Inflammatory macrophage (primary cell): Measurements from ENCODE around the gene ACSM3.

Source experiments
- DNase-seq, 2 donors: peaks; one replicate each; pipeline ENCODE4 v3.0.0-alpha.2; 2020 to 2022

ACSM3 gene

DNA sequence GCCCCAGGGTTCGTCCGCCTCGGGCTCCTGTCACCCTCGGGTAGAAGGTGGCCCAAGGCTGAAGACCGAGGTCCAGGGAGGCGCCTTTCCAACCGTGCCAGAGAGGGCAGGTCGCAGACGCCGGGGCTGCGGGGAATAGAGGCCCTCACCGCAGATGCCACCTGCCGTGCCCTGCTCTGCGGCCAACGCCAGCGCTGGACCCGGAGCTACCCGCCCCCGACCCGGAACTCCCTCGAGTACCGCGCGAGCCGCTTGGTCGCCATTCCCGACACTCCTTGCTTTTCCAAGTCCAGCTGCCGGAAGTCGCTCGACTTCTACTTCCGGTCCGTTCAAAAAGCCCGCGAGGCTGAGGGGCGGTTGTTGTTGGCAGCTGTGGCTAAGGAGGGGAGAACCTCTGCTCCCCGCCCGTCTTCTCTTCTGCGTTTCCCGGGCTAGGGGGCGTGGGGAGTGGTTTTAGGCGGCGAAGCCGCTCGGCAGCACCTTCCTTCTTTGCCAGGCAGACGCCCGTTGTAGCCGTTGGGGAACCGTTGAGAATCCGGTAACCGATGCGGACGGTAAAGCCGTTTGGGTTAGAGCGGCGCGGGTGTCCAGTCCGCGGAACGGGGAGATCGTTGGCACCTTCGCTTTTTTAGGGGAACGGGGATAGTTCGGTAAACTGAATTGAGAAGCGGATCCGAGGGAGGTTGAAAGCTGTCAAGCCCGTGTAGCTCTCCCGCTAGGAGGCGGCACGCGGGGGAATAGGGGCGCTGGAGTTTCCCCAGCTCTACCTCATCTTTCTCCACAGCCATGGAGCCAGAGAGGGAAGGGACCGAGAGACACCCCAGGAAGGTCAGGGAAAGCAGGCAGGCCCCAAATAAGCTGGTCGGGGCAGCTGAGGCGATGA, 42.6 kb downstream of the ACSM3 start, which contains the start of the genes ERI2 and REXO5:
Gene ERI2 (minus strand): TSS at position 305 of the 883 bp plus-strand sequence. CDS start 42 bp downstream, at position 263.
Gene REXO5 (plus strand): TSS at position 360 of the 883 bp plus-strand sequence. CDS start 427 bp downstream, at position 787.
- peak; percentile 90 to 94 for DNase-seq

DNA sequence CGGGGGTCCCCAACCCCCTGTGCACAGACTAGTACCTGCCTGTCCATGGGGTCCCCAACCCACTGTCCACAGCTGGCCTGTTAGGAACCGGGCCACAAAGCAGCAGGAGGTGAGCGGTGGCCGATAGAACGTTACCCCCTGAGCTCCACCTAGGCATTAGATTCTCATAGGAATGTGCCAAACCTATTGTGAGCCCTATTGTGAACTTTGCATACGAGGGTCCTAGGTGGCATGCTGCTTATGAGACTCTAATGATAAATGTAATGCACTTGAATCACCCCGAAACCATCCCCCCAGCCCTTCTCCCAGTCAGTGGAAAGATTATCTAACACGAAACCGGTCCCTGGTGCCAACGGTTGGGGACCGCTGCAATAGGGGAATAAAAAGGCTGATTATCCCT, 44.0 kb downstream of the ACSM3 start:
- no peak for DNase-seq

DNA sequence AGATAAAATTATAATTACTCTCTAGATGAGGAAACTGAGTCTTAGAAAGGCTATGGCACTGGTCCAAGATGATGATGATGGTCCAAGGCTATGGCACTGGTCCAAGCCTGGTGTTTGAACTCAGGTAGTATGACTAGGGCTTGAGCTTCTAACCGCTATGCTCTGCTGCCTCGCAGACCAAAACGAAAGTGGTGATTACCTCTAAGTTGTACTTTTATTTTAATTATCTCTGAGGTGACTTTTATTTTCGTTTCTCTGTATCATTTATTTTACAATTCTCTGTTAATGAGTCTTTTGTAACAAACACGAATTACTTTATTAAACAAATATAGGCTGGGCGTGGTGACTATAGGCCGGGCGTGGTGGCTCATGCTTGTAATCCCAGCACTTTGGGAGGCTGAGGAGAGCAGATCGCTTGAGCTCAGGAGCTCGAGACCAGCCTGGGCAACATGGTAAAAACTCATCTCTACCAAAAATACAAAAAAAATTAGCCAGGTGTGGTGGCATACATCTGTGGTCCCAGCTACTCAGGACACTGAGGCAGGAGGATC, 48.1 kb downstream of the ACSM3 start:
- DNase-seq: no peak

DNA sequence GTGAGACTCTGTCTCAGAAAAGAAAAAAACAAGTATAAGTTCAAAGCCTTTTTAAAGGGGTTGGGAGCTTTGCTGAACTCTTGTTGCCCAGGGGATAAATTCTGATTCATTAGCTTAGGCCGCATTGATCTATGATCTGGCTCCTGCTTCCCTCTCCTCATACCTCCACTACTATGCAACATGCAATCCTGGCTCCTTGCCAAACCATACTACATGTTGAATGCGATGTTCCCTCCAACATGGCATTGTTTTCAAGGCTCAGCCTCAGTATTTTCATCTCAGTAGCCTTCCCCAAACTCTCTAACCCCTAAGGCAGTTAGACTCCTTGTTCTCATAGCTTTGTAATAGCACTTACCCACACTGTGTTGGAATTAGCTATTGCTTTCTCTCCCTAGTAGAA, 48.7 kb downstream of the ACSM3 start:
- no peak for DNase-seq

DNA sequence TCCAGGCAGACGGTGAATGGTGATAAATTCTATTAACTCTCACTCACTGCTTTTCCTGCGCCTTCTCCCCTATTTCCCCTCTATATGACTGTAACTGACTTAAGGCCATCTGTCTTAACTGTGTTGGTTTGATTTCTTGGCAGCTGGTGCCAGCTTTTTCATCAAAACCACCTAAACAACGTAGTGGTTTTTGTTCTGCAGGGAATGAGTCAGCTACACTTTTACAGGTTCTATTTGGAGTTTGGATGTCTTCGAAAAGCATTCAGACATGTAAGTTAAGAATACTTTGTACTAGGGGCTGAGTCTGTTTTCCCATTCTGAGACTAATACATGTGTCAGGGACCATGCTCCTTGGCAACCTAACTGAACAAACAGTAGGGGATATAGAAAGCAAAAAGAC, 51.0 kb downstream of the ACSM3 start:
- DNase-seq: no peak

DNA sequence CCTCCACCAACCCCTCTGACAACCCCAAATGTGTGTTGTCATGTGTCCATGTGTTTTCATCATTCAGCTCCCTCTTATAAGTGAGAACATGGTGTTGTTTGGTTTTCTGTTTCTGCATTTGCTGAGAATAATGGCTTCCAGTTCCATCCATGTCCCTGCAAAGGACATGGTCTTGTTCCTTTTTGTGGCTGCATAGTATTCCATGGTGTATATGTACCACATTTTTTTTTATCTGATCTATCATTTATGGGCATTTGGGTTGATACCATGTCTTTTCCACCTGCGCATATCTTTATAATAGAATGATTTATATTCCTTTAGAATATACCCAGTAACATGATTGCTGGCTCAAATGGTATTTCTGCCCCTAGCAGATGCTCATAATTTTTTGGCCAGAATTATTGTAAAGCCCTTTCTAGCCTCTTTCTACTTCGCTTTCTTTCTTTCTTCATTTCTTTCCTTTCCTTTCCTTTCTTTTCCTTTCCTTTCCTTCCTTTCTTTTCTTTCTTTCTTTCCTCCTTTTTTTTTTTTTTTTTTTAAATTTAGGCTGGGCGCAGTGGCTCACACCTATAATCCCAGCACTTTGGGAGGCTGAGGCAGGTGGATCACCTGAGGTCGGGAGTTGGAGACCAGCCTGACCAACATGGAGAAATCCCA, 55.2 kb downstream of the ACSM3 start:
- no peak for DNase-seq

DNA sequence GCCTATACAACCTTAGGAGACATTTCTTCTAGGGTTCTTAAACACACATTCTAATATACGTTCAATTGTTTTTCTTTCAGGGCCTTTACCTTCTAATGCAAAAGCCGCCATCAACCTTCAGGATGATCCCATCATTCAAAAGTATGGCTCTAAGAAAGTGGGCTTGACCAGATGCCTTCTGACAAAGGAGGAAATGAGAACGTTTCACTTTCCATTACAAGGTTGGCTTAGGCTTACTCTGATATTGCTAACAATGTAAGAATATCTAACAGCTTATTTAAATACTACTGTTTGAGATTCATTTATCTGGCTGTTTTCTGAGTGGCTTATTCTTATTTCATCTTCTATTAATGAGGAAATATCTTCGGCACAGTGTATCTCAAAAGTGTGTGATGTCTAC, 57.9 kb downstream of the ACSM3 start:
- DNase-seq: no peak

DNA sequence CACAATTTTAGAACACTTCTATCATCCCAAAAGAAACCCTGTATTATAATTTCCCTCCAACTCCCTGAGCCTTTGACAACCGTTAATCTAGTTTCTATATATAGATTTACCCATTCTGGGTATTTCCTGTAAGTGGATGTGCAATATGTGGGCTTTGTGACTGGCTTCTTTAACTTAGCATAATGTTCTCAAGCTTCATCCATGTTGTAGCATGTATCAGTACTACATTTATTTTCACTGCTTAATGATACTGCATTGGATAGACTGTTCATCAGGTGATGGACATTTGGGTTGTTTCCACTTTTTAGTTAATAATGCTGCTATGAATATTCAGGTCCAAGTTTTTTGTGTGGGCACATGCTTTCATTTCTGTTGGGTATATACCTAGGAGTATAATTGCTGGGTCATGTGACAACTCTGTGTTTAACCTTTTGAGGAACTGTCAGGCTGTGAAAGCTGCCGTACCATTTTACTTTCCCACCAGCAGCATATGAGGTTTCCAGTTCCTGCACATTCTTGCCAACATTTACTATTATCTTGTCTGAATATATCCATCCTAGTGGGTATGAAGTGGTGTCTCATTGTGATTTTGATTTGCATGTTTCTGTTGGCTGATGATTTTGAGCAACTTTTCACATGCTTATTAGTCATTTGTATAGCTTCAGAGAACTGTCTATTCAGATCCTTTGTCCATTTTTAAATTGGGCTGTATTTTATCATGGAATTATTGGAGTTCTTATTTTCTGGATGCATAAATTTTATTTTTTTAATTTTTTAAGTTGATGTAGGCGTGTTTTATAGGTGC, 58.9 kb downstream of the ACSM3 start:
- peak; percentile 24 to 29 for DNase-seq

DNA sequence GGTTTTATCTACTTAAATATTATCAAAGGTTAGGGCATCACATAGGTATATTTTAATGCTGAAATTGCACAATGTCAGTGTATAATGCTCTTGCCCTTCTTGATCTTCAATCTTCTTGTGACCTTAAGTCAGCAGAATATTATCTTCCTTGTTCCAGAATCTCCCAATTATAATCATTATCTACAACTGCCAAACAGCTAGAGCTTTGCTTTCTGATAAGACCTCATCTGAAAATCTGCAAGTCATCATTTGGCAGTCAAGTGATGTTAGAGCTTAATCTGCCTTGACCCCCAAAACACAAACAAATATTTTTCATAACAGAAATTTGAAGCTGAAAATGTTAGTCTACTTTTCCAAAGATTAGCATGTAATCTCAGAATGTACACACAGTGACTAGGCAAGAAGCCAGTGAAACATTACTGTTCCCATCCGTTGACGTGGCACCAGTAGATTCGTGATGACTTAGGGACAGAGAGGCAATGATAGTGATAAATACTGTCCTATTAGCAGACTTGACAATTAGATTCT, 62.3 kb downstream of the ACSM3 start:
- no peak for DNase-seq

DNA sequence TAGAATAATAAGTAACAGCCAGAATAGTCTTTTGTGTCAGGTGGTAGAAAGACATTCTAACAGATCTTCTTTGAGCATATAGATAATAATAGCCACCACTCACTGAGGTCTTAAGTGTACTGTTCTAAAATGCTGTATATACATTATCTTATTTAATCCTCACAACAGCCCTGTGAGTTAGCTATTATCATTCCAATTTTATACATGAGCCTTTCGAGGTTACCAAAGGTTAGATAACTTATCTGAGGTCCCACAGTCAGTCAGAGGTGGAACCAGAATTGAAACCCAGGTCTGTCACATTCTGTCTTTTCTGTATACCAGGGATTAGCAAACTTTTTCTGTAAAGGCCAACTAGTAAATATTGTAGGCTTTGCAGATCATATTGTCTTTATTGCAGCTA, 65.7 kb downstream of the ACSM3 start:
- DNase-seq: no peak

DNA sequence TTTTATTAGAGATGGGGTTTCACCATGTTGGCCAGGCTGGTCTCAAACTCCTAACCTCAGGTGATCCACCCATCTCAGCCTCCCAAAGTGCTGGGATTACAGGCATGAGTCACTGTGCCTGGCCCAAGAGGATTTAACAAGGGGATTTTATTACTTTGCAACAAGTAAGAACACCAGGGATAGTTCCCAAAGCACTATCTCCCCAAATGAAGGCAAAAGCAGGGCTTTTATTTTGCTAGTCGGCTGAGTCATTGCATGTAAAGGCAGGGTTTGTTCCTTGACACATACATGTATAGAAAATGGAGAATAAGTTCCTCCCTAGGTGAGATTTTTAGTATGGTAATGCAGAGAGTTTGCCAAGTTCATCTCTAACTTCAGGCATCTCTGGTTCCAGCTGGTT, 66.6 kb downstream of the ACSM3 start:
- no peak for DNase-seq

DNA sequence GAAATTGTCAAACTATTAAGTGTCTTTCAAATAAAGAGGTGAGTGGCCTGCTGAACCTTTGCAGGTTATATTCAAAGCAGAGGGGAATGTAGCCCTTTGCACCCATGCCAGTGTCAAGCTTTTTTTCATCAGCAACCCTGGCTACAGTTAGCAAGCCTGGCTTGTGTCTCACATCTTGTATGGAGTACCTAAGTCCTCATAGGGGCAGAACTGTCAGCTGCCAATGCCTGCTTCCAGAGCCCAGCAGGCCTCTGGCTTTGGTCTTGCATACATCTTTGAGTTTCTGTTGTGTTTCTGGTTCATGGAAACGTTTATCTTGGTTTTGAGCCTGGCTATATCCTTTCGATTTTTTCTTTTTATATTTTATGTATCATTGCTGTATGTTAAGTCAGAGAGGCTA, 69.3 kb downstream of the ACSM3 start:
- DNase-seq: no peak

DNA sequence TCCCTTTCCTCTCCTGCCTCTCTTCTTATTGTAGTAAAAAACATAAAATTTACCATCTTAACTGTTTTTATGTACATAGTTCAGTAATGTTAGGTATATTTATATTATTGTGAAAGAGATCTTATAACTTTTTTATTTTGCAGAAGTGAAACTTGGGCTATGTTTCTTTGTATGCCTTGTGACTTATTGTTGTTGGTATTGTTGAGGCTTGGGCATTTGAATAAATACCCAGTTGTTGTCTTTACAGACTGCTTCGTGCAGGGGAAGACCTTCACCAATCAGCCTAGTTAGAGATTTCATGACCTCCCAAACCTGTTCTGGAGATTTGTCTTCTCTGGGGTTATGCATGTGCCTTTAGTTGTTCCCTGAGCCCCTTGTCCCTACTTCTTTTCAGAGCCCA, 74.4 kb downstream of the ACSM3 start:
- DNase-seq: peak in 1 of 2 donors; percentile 43

DNA sequence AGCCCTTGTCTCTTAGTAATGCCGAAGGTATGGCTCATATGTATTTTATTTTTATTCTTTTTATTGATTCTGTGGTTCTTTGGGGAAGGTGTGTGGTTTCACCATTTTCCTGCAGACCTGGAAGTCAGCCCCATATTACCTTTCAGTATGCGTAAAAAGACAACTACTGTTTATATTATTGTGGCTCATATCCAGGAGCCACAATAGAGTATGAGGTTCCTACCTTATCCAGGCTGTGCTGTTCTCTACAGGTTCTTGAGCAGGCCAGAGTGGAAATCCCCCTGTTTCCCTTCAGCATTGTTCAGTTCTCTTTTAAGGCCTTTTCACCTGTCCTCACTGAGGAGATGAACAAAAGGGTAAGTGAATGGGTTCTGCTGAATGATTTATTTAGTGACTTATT, 75.7 kb downstream of the ACSM3 start:
- DNase-seq: no peak

DNA sequence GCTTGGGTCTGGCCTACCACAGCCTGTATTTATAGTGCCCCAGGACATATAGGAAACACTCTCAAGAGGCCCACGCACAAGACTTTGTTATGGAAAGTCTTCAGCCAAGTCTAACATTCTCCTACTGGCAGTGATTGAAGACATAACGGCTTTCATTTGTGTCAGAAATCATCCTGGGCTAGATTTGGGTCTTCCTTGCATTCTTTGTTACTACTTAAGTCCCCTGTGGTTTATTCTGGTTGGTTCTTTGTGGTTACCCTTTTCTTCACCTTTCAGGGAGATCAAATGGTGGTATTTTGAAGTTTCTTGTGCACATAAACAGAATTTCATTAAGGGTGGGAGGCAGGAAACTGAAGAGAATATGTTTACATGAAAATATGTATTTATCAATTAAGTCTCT, 80.2 kb downstream of the ACSM3 start:
- no peak for DNase-seq

DNA sequence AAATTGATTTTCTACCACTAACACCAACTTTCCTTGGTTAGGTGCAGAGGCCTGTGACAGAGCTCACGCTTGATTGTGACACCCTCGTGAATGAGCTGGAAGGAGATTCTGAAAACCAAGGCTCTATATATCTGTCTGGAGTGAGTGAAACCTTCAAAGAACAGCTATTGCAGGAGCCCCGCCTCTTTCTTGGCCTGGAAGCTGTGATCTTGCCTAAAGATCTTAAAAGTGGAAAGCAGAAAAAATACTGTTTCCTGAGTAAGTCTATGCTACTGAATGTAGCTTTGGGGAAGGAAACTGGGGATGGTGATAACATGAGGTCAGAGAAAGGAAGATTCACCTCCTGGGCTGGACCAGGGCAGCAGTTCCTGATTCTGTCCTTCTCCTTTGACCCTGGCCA, 80.8 kb downstream of the ACSM3 start:
- peak; percentile 28 to 49 for DNase-seq

DNA sequence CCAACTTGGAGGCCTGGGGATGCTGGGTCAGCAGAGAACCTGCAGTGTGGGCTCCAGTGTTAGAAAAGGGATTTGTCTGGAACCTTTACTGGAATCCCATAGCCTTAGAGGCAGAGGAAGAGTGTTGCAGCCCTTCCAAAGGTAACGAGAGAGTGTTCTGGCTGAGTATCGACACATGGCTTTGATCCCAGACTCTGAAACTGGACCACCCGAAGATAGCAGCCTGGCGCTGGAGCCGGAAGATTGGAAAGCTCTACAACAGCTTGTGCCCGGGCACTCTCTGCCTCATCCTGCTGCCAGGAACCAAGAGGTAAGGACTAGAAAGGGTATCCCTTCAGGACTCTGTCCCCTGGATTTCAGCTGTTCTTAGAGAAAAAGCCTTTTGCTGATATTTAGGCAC, 82.2 kb downstream of the ACSM3 start:
- no peak for DNase-seq

DNA sequence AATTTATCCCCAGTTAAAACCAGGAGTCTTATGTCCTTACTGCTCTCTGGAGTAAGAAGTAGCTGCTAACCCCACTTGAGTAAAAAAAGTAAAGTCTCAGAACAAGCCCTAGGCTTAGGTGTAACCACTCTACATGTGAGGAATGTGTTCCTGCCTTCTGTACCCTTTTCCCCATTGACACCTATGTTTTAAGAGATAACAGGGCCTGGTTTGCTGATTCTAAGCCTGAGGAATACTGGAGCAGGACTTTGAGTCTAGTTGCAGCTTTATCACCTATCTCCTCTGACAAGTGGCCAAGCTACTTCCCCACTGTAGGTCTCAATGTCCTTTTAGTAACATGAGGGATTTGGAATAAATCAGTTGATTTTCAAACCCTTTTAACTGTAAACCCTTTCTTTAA, 82.7 kb downstream of the ACSM3 start:
- no peak for DNase-seq
